Cardiac fibroblast (primary cell): ENCODE measurements around the gene TMEM221.
"Not testable (repeated sequence)": the region's sequence is repeated elsewhere in the genome, so short reads cannot be mapped to it uniquely, and the experiment has no call there.

Source experiments
- DNase-seq, 2 donors: peaks; one replicate each; pipeline versions ENCODE4 v3.0.0 to v3.0.0-alpha.2; 2010; ENCODE audit warnings: low read depth in 2 of 2
- H3K4me3 ChIP-seq, 2 donors: replicated peaks in 1 of 2; 1 replicate in 1 of 2; 2 replicates in 1 of 2; pipeline ENCODE4 v1.5.1; 2011; ENCODE audit warnings: low read depth in 2 of 2, low read length in 2 of 2, mild to moderate bottlenecking in 2 of 2, moderate library complexity in 1 of 2
- CTCF ChIP-seq: IDR thresholded peaks from one replicate; pipeline ENCODE4 v1.5.1; 2011; ENCODE audit warnings: low read depth, mild to moderate bottlenecking, low read length, inconsistent platforms

Gene TMEM221

GRCh38 chr19:17482877-17483604 lies 34.6 kb upstream of the TMEM221 start:
- DNase-seq = no peak

GRCh38 chr19:17481986-17482385 lies 33.5 kb upstream of the TMEM221 start:
- TF ChIP-seq CTCF = no peak
- no peak for DNase-seq

More at GRCh38 chr19:17482877-17483604, 34.6 kb upstream of the TMEM221 start:
- TF ChIP-seq CTCF = no peak
- no peak overlapping the region for H3K4me3 ChIP-seq

GRCh38 chr19:17479325-17479791 lies 30.9 kb upstream of the TMEM221 start:
- peak; percentile 56 to 86 for DNase-seq
- no peak for TF ChIP-seq CTCF
- H3K4me3 ChIP-seq = no peak overlapping the region

More at GRCh38 chr19:17481986-17482385, 33.5 kb upstream of the TMEM221 start:
- H3K4me3 ChIP-seq = no peak overlapping the region

- no peak overlapping the region for H3K4me3 ChIP-seq
- no peak for TF ChIP-seq CTCF
- DNase-seq = peak; percentile 50 to 76
These were observed 27.2 kb upstream of the TMEM221 start for GRCh38 chr19:17475541-17476115.

- DNase-seq, H3K4me3 ChIP-seq: not testable (repeated sequence)
These were observed 26.6 kb upstream of the TMEM221 start for GRCh38 chr19:17475011-17475540.

GRCh38 chr19:17473041-17473440 lies 24.6 kb upstream of the TMEM221 start:
- DNase-seq = peak; percentile 76 to 77

More at GRCh38 chr19:17473041-17473440, 24.6 kb upstream of the TMEM221 start:
- no peak overlapping the region for H3K4me3 ChIP-seq
- no peak for TF ChIP-seq CTCF
